Adrenal gland (tissue), 12 donors: ENCODE data around the gene FOSL1. TPM values are rescaled to one million over a fixed set of nuclear protein-coding genes. Genes with fewer than 3 reads are reported as not detected.

Experiments used
- DNase-seq, 7 donors: peaks; one replicate each; pipeline ENCODE4 v3.0.0-alpha.2; 2019 to 2020
- H3K27ac ChIP-seq, 5 donors: fragments of 200-600 bp; sonication (generic) in 4 of 5; 1 replicate in 3 of 5; 2 replicates in 2 of 5; pipeline versions ENCODE4 v1.5.1 to v1.8.0; 2016 to 2020; ENCODE audit warnings: mild to moderate bottlenecking in 1 of 5
- H3K27me3 ChIP-seq: fragments of 200-600 bp; 2 replicates; pipeline ENCODE4 v1.8.0; 2021
- H3K36me3 ChIP-seq, 2 donors: fragments of 200-600 bp; replicated peaks in 1 of 2; 1 replicate in 1 of 2; 2 replicates in 1 of 2; pipeline versions ENCODE4 v1.5.1 to v1.8.0; 2018 to 2022
- H3K4me1 ChIP-seq, 2 donors: fragments of 200-600 bp; replicated peaks in 1 of 2; 1 replicate in 1 of 2; 2 replicates in 1 of 2; pipeline versions ENCODE4 v1.5.1 to v1.8.0; 2018 to 2021
- H3K4me3 ChIP-seq, 4 donors: fragments of 200-600 bp; sonication (generic) in 3 of 4; one replicate each; pipeline ENCODE4 v1.5.1; 2016 to 2018
- H3K9me3 ChIP-seq, 3 donors: fragments of 200-600 bp; sonication (generic) in 1 of 3; replicated peaks in 1 of 3; 1 replicate in 2 of 3; 2 replicates in 1 of 3; pipeline versions ENCODE4 v1.5.1 to v1.8.0; 2016 to 2021
- CTCF ChIP-seq, 6 experiments: fragments of 450-650 bp in 4 of 6; fragments of 200-600 bp in 2 of 6; sonication (generic) in 1 of 6; IDR thresholded peaks; 1 replicate in 5 of 6; 2 replicates in 1 of 6; pipeline versions ENCODE4 v1.5.1 to v1.8.0; 2016 to 2021; ENCODE audit warnings: antibody characterized with exemption in 6 of 6, mild to moderate bottlenecking in 2 of 6, moderate library complexity in 1 of 6
- POLR2A ChIP-seq, 2 donors: fragments of 450-650 bp; IDR thresholded peaks; one replicate each; pipeline ENCODE4 v1.6.1; 2017; ENCODE audit warnings: antibody characterized with exemption in 2 of 2, mild to moderate bottlenecking in 2 of 2, moderate library complexity in 1 of 2
- WGBS, 4 donors: extraction: QIAGEN DNeasy Blood & Tissue Kit in 2 of 4; methylation state at CpG; one replicate each; pipeline versions ENCODE4 v1.1.5 to v1.1.7; 2013 to 2017; 5-methylcytosine and 5-hydroxymethylcytosine counted together
- intact Hi-C, 2 donors: fragments of 100-400 bp; cut with DNase I; formaldehyde crosslinking; loops; one replicate each; pipeline versions ENCODE4 v1.14.1 to v1.15.0; 2022 to 2023
- polyA plus RNA-seq, 3 donors: library from polyadenylated mRNA; stranded (reverse); fragments of 200-250 nt in 2 of 3; fragments of 350-450 nt in 1 of 3; fragmentation: Illumina TruSeq in 1 of 3; extraction: RNeasy Lipid Tissue Mini Kit (QIAGEN cat#74804) in 1 of 3; gene quantifications; one replicate each; pipeline ENCODE4 v1.2.3, GENCODE V29; 2013 to 2014
- total RNA-seq, 9 donors: library from RNA; depleted of rRNA in 4 of 9; stranded (reverse); fragments of >200 nt in 4 of 9; fragments of 120-200 nt in 1 of 9; fragmentation: NEBNext Ultra II Directional in 1 of 9; extraction: Animal tissue kit (Norgen Biotek cat#: 25700) in 1 of 9; gene quantifications; one replicate each; pipeline versions ENCODE4 v1.1.0 to v1.2.4, GENCODE V29; 2013 to 2023
- donor health status: healthy with polysubstance abuse.
- donor health status: Bipolar disorder and iron deficiency.
- donor health status: DM: yes; HTN: yes; CAD: no.
- donor health status: DM: no; HTN: no; CAD: no.
- donor health status: DM: no; HTN: no; CAD: no.
- donor health status: DM: yes; HTN: yes; CAD: no.

Gene FOSL1
- total and polyA plus RNA-seq, 12 donors = 2.7 to 34.4 (median 5.4) TPM

GRCh38 chr11:65946655-65947054, 46.5 kb upstream of the FOSL1 start:
- no peaks in the 10 kb centered on the region for H3K9me3 ChIP-seq
- 69 to 82% (median 75%) methylated on average over 2 to 4 of the region's 4 CpGs for WGBS, 4 donors
- no peak for DNase-seq
- intact Hi-C loops = no loop called here
- no peak overlapping the region for H3K4me3 ChIP-seq
- H3K4me1 ChIP-seq = no peaks in the 10 kb centered on the region
- no peaks in the 10 kb centered on the region for H3K36me3 ChIP-seq
- H3K27ac ChIP-seq = no peak overlapping the region
- TF ChIP-seq POLR2A (IDR thresholded peaks at IDR 0.05) (no peak), CTCF (IDR thresholded peaks at IDR 0.05) (no peak)
- no peaks in the 10 kb centered on the region for H3K27me3 ChIP-seq

- Histone ChIP-seq H3K9me3 (no peaks in the 10 kb centered on the region), H3K27me3 (no peaks in the 10 kb centered on the region), H3K4me1 (no peaks in the 10 kb centered on the region), H3K36me3 (no peaks in the 10 kb centered on the region), H3K4me3 (no peak overlapping the region), H3K27ac (no peak overlapping the region)
- no peak for TF ChIP-seq POLR2A (IDR thresholded peaks at IDR 0.05)
- TF ChIP-seq CTCF (IDR thresholded peaks at IDR 0.05) = no peak
- DNase-seq = no peak
- intact Hi-C loops = no loop called here
- WGBS, 4 donors = 84 to 91% (median 87%) methylated on average over 11 of the region's 11 CpGs
Observed at GRCh38 chr11:65945941-65946558, 45.9 kb upstream of the FOSL1 start.

DNA sequence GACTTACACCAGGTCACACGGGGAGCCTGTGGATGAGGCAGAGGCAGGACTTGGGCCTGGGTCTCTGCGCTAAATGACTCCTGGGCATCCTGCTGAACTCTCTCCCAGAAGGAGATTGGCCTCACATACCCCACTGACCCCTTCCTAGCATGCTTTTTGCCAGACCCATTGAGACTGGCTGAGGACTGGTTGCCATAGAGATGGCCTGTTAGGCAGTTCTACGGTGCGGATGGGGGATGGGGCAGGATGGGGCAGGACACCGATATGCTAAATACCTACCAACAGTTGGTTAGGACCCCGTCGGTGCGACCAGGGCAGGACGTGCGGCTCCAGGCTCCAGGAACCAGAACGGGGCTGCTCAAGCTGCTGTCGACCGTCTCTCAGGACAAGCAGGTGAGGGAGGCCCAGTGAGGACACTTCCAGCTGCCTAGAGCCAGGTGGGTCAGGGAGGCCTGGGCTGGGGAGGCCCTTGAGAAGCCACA, 45.3 kb upstream of the FOSL1 start, which contains the start of gene TSGA10IP:
Gene TSGA10IP (plus strand): TSS at position 51 of the 482 bp plus-strand sequence. CDS start 196 bp downstream, at position 247.
- intact Hi-C loops = no loop called here
- 67 to 100% (median 70%) methylated on average over 2 to 13 of the region's 13 CpGs for WGBS, 4 donors

DNA sequence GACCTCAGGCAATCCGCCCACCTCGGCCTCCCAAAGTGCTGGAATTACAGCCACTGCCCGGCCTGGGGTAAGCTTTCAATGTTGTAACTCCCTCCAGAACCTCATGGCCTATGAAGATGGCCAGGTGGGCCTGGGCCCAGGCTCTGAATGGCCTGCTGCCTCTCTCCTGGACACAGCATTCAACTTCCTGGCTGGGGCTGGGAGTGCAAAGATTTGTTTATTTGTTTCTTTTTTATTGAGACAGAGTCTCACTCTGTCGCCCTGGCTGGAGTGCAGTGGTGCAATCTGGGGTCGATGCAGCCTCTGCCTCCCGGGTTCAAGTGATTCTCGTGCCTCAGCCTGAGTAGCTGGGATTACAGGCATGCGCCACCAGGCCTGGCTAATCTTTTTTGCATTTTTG, 44.6 kb upstream of the FOSL1 start:
- Histone ChIP-seq H3K36me3 (no peaks in the 10 kb centered on the region), H3K27me3 (no peaks in the 10 kb centered on the region), H3K9me3 (no peaks in the 10 kb centered on the region), H3K4me3 (no peak overlapping the region), H3K4me1 (no peaks in the 10 kb centered on the region), H3K27ac (no peak overlapping the region)
- TF ChIP-seq POLR2A (IDR thresholded peaks at IDR 0.05) (no peak), CTCF (IDR thresholded peaks at IDR 0.05) (no peak)
- WGBS, 4 donors = 67 to 87% (median 83%) methylated on average over 6 to 8 of the region's 8 CpGs
- no peak for DNase-seq
- intact Hi-C loops = no loop called here

More for the DNA sequence above, 45.3 kb upstream of the FOSL1 start, which contains the start of gene TSGA10IP:
- H3K27me3 ChIP-seq = no peaks in the 10 kb centered on the region
- no peaks in the 10 kb centered on the region for H3K9me3 ChIP-seq
- DNase-seq = no peak
- H3K36me3 ChIP-seq = no peaks in the 10 kb centered on the region
- H3K4me1 ChIP-seq = no peaks in the 10 kb centered on the region
- no peak within 1 kb of the TSS for H3K27ac ChIP-seq
- H3K4me3 ChIP-seq = no peak within 1 kb of the TSS
- TF ChIP-seq CTCF (IDR thresholded peaks at IDR 0.05) (no peak), POLR2A (IDR thresholded peaks at IDR 0.05) (no peak)
